GM18505 (cell line): Measurements from ENCODE around the gene SORBS1.
"Not testable (repeated sequence)": the region's sequence is repeated elsewhere in the genome, so short reads cannot be mapped to it uniquely, and the experiment has no call there.

Source experiments
- ATAC-seq: cut with Tn5 transposase; IDR thresholded peaks from one replicate; pipeline ENCODE4 v1.9.1; 2021; ENCODE audit not compliant: unreplicated experiment
- POLR2A ChIP-seq: IDR thresholded peaks from 4 replicates; pipeline ENCODE4 v1.6.1; 2011; ENCODE audit warnings: borderline replicate concordance; ENCODE audit not compliant: insufficient read depth, insufficient read length; ENCODE audit errors: extremely low read depth

Gene SORBS1

GRCh38 chr10:95469676-95470075 is 91.5 kb downstream of the SORBS1 start:
- no peak for TF ChIP-seq POLR2A
- no peak for ATAC-seq

- ATAC-seq = no peak
- no peak for TF ChIP-seq POLR2A
Measured at GRCh38 chr10:95469251-95469650, 91.9 kb downstream of the SORBS1 start.

GRCh38 chr10:95467642-95468041 is 93.5 kb downstream of the SORBS1 start:
- not testable (repeated sequence) for ATAC-seq

- ATAC-seq = no peak
- TF ChIP-seq POLR2A = no peak
Measured at GRCh38 chr10:95467162-95467599, 94.0 kb downstream of the SORBS1 start.

- TF ChIP-seq POLR2A = no peak
- ATAC-seq = no peak
Measured at GRCh38 chr10:95466436-95466835, 94.7 kb downstream of the SORBS1 start.

GRCh38 chr10:95464280-95464679 is 96.9 kb downstream of the SORBS1 start:
- no peak for TF ChIP-seq POLR2A
- no peak for ATAC-seq

GRCh38 chr10:95462740-95463667 is 98.2 kb downstream of the SORBS1 start:
- no peak for TF ChIP-seq POLR2A
- ATAC-seq = no peak

- no peak for TF ChIP-seq POLR2A
- no peak for ATAC-seq
Measured at GRCh38 chr10:95461611-95462010, 99.6 kb downstream of the SORBS1 start.

GRCh38 chr10:95459446-95460045 is 101.6 kb downstream of the SORBS1 start:
- no peak for TF ChIP-seq POLR2A
- no peak for ATAC-seq

GRCh38 chr10:95458871-95459270 is 102.3 kb downstream of the SORBS1 start:
- no peak for ATAC-seq
- no peak for TF ChIP-seq POLR2A

GRCh38 chr10:95458014-95458413 is 103.2 kb downstream of the SORBS1 start:
- TF ChIP-seq POLR2A = no peak
- ATAC-seq = no peak

GRCh38 chr10:95457319-95457886 is 103.8 kb downstream of the SORBS1 start:
- no peak for TF ChIP-seq POLR2A
- ATAC-seq = no peak

- no peak for ATAC-seq
- no peak for TF ChIP-seq POLR2A
Measured at GRCh38 chr10:95456516-95456915, 104.7 kb downstream of the SORBS1 start.

- ATAC-seq = no peak
- no peak for TF ChIP-seq POLR2A
Measured at GRCh38 chr10:95454940-95455339, 106.2 kb downstream of the SORBS1 start.
